Stomach (tissue), 4 donors: ENCODE data around the gene TMEM254.

ENCODE experiments used
- EP300 ChIP-seq: sonication (generic); formaldehyde crosslinking; IDR thresholded peaks from one replicate; pipeline ENCODE4 v1.6.1; 2017; ENCODE audit warnings: antibody characterized with exemption
- POLR2A ChIP-seq, 4 donors: fragments of 450-650 bp; IDR thresholded peaks; one replicate each; pipeline ENCODE4 v1.6.1; 2016; ENCODE audit warnings: antibody characterized with exemption in 4 of 4, control low read depth in 2 of 4, mild to moderate bottlenecking in 1 of 4, moderate library complexity in 1 of 4
- POLR2AphosphoS5 ChIP-seq, 3 donors: sonication (generic); formaldehyde crosslinking; IDR thresholded peaks; one replicate each; pipeline ENCODE4 v1.6.1; 2016; ENCODE audit warnings: antibody characterized with exemption in 3 of 3
- TF ChIP-seq, protein P1 (sequence below), 7 experiments: fragments of 450-650 bp in 4 of 7; fragments of 200-600 bp in 3 of 7; sonication (generic) in 3 of 7; IDR thresholded peaks; one replicate each; pipeline ENCODE4 v1.5.1; 2016 to 2019; ENCODE audit warnings: antibody characterized with exemption in 7 of 7, control low read depth in 2 of 7, mild to moderate bottlenecking in 1 of 7

DNA sequence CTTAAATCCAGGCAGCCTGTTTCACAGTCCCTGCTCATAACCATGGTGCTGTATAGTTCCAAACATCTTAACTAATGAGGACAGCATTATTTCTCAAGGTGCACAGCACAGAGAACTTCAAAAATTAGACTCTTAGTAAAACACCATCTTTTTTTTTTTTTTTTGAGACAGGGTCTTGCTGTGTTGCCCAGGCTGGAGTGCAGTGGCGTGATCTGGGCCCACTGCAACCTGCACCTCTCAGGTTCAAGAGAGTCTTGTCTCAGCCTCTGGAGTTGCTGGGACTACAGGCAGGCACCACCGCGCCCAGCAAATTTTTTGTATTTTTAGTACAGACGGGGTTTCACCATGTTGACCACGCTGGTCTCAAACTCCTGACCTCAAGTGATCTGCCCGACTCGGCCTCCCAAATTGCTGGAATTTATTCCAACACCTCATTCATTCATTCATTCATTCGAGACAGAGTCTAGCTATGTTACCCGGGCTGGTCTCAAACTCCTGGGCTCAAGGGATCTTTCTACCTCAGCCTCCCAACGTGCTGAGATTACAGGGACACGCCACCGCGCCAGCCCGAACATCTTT, 507 bp upstream of the TMEM254 start:
- TF ChIP-seq, protein P1, sequence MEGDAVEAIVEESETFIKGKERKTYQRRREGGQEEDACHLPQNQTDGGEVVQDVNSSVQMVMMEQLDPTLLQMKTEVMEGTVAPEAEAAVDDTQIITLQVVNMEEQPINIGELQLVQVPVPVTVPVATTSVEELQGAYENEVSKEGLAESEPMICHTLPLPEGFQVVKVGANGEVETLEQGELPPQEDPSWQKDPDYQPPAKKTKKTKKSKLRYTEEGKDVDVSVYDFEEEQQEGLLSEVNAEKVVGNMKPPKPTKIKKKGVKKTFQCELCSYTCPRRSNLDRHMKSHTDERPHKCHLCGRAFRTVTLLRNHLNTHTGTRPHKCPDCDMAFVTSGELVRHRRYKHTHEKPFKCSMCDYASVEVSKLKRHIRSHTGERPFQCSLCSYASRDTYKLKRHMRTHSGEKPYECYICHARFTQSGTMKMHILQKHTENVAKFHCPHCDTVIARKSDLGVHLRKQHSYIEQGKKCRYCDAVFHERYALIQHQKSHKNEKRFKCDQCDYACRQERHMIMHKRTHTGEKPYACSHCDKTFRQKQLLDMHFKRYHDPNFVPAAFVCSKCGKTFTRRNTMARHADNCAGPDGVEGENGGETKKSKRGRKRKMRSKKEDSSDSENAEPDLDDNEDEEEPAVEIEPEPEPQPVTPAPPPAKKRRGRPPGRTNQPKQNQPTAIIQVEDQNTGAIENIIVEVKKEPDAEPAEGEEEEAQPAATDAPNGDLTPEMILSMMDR (IDR thresholded peaks at IDR 0.05) = no peak
- TF ChIP-seq EP300 (no peak), POLR2A (IDR thresholded peaks at IDR 0.05) (no peak), POLR2AphosphoS5 (IDR thresholded peaks at IDR 0.05) (no peak)
